HAP-1 (cell line): ENCODE data around the gene ZXDC.

ENCODE experiments used
- DNase-seq, 2 experiments: peaks; one replicate each; pipeline ENCODE4 v3.0.0-alpha.2; 2016 to 2020; ENCODE audit warnings: low spot score in 2 of 2
- H3K27me3 ChIP-seq: fragments of 250-450 bp; sonication (Bioruptor Pico); 2 replicates; pipeline ENCODE4 v1.5.1; 2020; ENCODE audit warnings: low read depth, mild to moderate bottlenecking, moderate library complexity
- H3K36me3 ChIP-seq: fragments of 250-450 bp; sonication (Bioruptor Pico); replicated peaks from 2 replicates; pipeline ENCODE4 v1.5.1; 2020; ENCODE audit warnings: mild to moderate bottlenecking
- H3K4me1 ChIP-seq: fragments of 250-450 bp; sonication (Bioruptor Pico); 2 replicates; pipeline ENCODE4 v1.5.1; 2020; ENCODE audit warnings: mild to moderate bottlenecking
- H3K4me3 ChIP-seq: fragments of 250-450 bp; sonication (Bioruptor Pico); 2 replicates; pipeline ENCODE4 v1.5.1; 2020; ENCODE audit warnings: mild to moderate bottlenecking, moderate library complexity
- H3K9me3 ChIP-seq: fragments of 250-450 bp; sonication (Bioruptor Pico); 2 replicates; pipeline ENCODE4 v1.5.1; 2020; ENCODE audit warnings: mild to moderate bottlenecking, moderate library complexity
- in situ Hi-C: fragments of 300-500 bp; cut with MboI; formaldehyde crosslinking; loops from 3 replicates; pipeline ENCODE4 v1.14.3; 2020; ENCODE audit warnings: low sequenced_read_pairs, inconsistent platforms, mixed read lengths

Gene ZXDC

DNA sequence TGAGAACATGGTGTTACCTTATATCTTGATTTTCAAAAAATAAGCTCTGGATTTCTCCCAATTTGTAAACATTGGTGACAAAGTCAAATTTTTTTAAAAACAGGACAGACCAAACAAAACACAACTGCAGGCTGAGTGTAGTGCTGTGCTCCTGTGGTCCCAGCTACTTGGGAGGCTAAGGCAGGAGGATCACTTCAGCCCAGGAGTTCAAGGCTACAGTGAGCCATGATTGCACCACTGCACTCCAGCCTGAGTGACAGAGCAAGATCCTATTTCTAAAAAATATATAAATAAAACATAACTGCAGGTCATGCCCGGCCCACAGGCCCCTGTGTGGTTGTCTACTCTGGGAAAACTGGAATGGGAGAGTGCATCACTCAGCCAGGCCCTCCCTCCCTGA is 4.0 kb upstream of the ZXDC start:
- Histone ChIP-seq H3K4me3 (no peak overlapping the region), H3K9me3 (no peaks in the 10 kb centered on the region), H3K27me3 (no peaks in the 10 kb centered on the region), H3K4me1 (peaks cover under 1% of the 10 kb centered on the region; the same call in 1 of the 2 replicates), H3K36me3 (no peaks in the 10 kb centered on the region)
- in situ Hi-C loops, result no loop called here
- no peak for DNase-seq

DNA sequence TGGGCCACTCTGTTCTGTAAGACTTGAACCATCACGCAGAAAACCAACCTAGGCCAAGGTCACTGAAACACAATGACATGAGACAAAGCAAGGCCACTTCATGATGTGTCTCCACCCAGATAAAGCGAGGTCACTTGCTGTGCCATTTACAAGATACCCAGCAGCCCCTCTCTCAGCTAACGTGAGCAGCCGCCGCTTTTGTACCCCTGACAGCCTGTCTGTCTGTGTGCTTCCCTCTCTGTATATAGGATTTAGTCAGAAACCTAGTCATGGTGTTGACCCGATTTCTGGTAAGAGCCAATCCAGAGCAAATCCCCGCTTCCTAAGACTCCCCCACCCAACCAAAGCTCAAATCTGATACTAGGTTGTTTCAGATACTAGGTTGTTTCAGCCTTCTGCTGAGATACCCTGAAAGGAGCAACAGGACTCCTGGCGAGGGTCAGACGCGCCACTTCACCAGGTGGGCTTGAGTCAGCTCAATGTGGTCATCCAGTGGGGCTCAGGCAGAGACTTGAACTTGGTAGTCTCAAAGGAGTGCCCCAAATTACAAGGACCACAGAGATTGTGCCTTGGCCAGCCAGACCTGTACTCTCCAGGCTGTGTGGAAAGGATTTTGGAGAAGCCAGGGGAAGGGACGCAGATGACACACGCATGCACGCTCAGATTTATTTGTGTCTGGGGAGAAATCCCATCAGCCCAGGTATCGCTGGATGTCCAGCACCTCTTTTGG is 3.1 kb upstream of the ZXDC start:
- no peak overlapping the region for H3K4me3 ChIP-seq
- H3K27me3 ChIP-seq, result no peaks in the 10 kb centered on the region
- in situ Hi-C loops, result no loop called here
- H3K4me1 ChIP-seq, result no peaks in the 10 kb centered on the region
- H3K9me3 ChIP-seq, result no peaks in the 10 kb centered on the region
- no peaks in the 10 kb centered on the region for H3K36me3 ChIP-seq
- no peak for DNase-seq

DNA sequence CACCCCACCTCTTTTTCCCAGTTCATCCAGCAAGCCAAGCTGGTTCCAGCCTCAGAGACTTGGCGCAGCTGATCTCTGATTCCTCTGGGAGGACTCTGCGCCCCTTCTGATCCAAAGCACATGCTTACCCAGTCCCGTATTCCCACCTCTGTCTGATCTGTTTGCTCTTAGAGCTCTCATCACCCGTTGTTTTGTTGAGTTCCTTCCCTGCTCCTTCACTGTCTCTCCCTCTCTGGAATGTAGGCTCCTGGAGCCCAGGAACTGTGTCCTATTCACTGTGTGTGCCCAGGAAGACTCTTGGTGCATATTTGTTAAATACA is 1.3 kb upstream of the ZXDC start:
- no peaks in the 10 kb centered on the region for H3K36me3 ChIP-seq
- no peak for DNase-seq
- in situ Hi-C loops, result no loop called here

GRCh38 chr3:126476166-126477060 is 722 bp upstream of the ZXDC start:
- Histone ChIP-seq H3K4me1 (peaks cover 16% of the 10 kb centered on the region), H3K27me3 (no peaks in the 10 kb centered on the region), H3K36me3 (peaks cover 4% of the 10 kb centered on the region), H3K4me3 (peak overlapping the region; percentile 38), H3K9me3 (no peaks in the 10 kb centered on the region)
- in situ Hi-C loops, result no loop called here
- no peak for DNase-seq

More for the DNA sequence above, 1.3 kb upstream of the ZXDC start:
- Histone ChIP-seq H3K4me3 (no peak overlapping the region), H3K9me3 (no peaks in the 10 kb centered on the region), H3K27me3 (no peaks in the 10 kb centered on the region), H3K4me1 (peaks cover 14% of the 10 kb centered on the region)

DNA sequence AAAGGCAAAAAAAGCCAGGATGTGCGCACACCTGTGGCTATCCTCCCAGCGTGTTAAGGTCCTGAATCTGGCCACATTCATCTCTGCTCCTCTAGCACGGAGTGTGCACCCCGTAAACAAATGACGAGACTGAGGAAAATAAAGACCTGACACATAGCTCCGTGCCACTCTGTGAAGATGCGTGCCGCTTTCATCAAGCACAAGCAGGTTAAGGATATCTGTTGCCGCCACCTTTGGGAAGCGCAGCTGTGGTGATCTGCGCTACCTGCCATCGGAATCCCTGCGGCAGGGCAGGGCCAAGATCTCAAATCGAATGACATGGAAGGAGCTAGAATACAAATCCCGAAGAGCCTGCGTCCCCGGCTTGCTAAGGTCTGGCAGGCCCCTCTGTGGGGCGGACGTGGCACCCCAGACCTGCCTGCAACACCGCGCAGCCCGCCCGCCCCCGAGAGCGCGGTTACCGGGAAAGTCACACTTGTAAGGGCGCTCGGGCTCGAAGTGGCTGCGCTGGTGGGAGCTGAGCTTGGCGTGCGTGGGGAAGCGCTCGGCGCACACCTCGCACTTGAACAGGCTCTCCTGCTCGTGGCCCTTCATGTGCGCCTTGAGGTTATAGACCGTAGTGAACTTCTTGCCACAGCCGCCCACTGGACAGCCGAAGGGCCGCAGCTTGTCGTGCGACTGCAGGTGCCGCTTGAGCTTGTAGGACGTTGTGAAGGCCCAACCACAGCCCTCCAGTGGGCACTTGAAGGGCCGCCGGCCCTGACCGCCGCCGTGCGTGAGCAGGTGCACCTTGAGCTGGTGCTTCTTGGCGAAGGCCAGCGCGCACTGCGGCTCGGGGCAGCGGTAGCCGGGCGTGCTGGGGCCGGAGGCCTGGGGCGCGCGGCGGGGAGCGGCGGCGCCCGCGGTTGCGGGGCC is 936 bp downstream of the ZXDC start:
- Histone ChIP-seq H3K36me3 (peaks cover 20% of the 10 kb centered on the region), H3K9me3 (no peaks in the 10 kb centered on the region), H3K4me3 (peak overlapping the region; percentile 65), H3K27me3 (no peaks in the 10 kb centered on the region), H3K4me1 (peaks cover 16% of the 10 kb centered on the region)
- DNase-seq, result peak in 1 of 2 experiments; percentile 56
- in situ Hi-C loops, result no loop called here

DNA sequence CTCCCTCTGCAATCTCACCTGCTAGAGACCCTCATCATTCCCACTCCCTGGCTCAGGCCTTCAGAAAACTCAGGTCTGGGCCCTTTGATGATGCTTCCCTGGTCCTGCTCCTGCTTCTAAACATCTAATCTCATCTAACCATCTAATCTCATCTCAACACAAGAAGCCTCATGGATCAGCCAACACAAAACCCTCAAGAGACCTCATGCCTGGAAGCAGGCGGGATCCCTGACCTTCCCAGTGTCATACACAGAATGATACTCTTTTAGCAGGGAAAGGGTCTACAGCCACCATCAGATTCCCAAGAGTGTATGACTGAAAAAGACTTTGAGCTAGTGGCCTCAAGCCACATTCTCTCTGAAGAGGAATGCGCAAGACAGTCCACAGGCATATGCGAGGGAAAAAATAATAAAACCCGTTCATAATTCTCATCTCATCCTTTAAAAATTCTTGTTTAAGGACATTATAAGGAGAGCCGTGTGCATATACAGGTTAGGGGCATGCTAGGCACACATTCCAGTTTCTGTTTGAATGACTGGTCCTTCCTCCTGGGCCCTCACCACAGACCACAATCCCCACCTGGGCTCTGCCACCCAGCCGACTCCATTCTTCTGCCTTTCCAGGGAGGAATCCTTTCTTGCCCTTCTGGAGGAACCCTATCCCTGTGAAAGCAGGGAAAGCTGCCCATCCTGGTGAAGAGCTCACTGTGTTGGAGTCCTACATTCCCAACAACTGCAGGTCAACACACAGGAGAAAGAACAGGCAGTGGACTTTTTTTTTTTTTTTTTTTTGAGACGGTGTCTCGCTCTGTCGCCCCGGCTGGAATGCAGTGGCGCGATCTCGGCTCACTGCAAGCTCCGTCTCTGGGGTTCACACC is 2.2 kb downstream of the ZXDC start:
- in situ Hi-C loops, result no loop called here
- Histone ChIP-seq H3K27me3 (no peaks in the 10 kb centered on the region), H3K9me3 (no peaks in the 10 kb centered on the region), H3K4me1 (peaks cover 16% of the 10 kb centered on the region), H3K4me3 (peak overlapping the region; percentile 65), H3K36me3 (peaks cover 33% of the 10 kb centered on the region)
- DNase-seq, result no peak

DNA sequence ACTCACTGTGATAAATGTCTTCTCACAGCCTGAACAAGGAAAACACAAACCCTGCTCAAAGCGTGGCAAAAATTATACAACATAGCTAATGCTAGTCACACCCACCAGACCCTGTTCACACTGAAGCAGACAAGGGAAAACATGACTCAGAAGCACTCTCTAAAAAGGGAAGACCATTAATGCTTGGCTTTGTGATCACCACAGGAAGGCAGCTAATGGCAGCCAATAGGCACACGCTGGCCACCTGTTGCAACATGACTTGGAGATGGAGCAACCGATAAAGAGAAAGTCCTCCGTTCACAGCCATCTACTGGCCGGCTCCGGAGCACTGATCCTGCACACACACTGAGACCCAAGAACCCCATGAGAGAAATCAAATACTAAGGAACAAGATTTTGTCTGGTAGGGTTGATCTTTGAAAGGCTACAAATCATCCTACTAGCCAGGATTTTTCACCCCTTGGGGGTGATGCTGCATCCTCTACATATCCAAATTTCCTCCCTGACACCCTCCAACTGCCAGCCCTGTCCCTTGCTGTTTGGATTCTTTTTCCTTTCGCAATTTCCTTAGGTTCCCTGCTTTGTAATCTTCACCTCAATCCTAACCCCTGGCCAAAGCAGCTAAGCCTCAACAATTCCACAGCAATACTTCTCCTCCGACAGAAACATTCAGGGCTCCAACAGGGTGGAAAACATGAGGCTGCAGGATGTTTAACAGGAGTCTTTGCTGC is 3.2 kb downstream of the ZXDC start:
- DNase-seq, result peak; percentile 69 to 73
- in situ Hi-C loops, result no loop called here
- peaks cover 44% of the 10 kb centered on the region for H3K36me3 ChIP-seq
- no peaks in the 10 kb centered on the region for H3K9me3 ChIP-seq
- H3K27me3 ChIP-seq, result no peaks in the 10 kb centered on the region
- peak overlapping the region; percentile 65 for H3K4me3 ChIP-seq
- peaks cover 16% of the 10 kb centered on the region for H3K4me1 ChIP-seq

GRCh38 chr3:126469479-126469878 is 6.2 kb downstream of the ZXDC start:
- H3K36me3 ChIP-seq, result peaks cover 73% of the 10 kb centered on the region
- in situ Hi-C loops, result no loop called here
- no peak for DNase-seq
- H3K27me3 ChIP-seq, result no peaks in the 10 kb centered on the region
- no peak overlapping the region for H3K4me3 ChIP-seq
- no peaks in the 10 kb centered on the region for H3K9me3 ChIP-seq
- H3K4me1 ChIP-seq, result peaks cover 16% of the 10 kb centered on the region

DNA sequence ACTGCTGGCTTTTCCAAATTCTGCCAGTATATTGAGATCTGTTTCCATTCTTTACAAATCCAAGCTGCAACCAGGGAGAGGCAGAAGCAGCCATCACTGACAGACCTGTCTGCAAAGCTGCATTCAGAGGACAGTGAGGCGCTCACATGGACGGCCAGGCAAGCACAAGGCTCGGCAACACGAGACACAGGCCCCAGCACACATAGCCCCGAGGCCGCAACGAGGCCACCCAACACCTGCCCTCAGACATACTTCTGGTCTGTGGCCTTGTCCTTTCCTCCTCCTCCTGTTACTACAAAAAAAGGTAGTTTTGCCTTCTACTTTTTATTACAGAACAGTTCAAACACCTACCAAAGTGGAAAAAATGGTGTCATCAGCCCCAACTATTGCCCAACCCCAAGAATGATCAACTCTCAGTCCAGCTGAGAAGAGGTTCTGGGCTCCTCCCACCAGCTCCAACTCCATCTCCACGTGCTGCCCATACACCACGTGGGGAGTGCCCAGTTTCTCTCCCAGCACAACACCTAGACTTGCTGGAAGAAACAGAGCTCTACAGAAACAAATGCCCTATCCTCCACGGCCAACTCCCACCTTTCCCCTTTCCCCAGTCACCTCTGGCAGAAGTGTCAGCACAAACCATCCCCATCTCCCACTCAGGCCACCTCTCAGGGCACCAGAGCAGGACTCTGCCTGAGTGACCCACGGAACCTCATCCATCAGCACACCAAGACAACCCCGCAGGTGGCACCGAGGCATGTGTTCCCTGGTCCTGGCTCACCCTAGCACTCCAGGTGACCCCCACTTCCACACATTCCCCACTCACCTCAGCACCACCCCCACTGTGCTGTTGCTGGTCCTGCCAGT is 7.4 kb downstream of the ZXDC start:
- Histone ChIP-seq H3K27me3 (no peaks in the 10 kb centered on the region), H3K36me3 (peaks cover 84% of the 10 kb centered on the region), H3K4me3 (no peak overlapping the region), H3K4me1 (peaks cover 11% of the 10 kb centered on the region), H3K9me3 (no peaks in the 10 kb centered on the region)
- in situ Hi-C loops, result no loop called here
- DNase-seq, result no peak

DNA sequence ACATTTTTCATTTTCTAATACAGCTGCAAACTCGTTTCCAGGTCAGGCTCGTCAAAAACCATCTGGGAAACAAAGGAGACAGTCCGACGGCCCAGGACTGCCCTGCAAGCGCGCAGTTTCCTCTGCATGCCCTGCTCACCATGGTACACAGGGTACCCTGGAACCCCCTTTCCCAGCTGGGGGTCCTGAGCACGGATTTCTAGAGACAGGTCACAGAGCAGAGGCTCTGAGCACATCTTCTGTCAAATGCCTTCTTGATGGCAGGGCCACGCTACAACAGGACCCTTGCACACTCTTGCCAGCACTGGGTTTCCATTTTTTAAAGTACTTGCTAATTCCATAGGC is 8.1 kb downstream of the ZXDC start:
- no peak overlapping the region for H3K4me3 ChIP-seq
- H3K36me3 ChIP-seq, result peaks cover 86% of the 10 kb centered on the region
- H3K27me3 ChIP-seq, result no peaks in the 10 kb centered on the region
- H3K4me1 ChIP-seq, result peaks cover 5% of the 10 kb centered on the region; the same call in 1 of the 2 replicates
- no peaks in the 10 kb centered on the region for H3K9me3 ChIP-seq
- in situ Hi-C loops, result no loop called here
- DNase-seq, result no peak

DNA sequence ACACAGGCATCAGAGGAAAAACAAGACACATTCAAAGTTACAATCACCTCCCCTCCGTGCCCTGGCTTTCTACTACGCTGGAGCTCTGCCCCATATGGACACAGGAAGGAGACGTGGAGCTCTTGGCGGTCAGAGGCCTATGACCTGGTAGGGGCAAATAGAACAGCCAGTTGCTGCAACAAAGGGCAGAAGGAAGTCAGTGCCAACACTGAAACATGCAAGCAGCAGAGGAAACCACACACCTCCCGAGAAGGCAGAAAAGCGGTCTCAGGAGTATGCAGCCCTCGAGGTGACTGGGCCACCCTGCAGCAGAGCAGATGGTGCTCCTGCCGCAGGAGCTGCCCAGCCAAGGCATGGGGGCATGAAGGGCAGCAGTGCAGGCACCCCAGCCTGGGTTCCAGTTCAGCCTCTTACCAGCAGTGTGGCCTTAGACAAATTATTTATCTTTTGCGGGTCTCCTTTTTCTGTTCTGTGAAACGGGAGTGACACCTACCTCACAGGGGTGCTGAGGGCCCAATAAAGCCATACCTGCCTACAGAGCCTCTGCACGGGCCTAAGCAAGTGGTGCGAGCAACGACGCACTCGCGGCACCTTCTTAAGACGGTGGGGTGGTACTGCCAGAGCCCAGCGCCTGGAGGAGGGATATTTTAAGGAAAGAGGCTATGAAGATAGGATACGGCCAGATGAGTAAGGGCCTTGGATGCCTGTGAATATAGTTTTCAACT is 8.6 kb downstream of the ZXDC start:
- in situ Hi-C loops, result no loop called here

More for the DNA sequence above, 8.6 kb downstream of the ZXDC start:
- Histone ChIP-seq H3K36me3 (peaks cover 91% of the 10 kb centered on the region), H3K27me3 (no peaks in the 10 kb centered on the region), H3K9me3 (no peaks in the 10 kb centered on the region), H3K4me3 (no peak overlapping the region), H3K4me1 (0 out of 2 replicates have a peak, but pooled peaks cover 2% of the 10 kb centered on the region)
- DNase-seq, result no peak
